ENCODE results near the gene BATF3.

BATF3 gene

DNA sequence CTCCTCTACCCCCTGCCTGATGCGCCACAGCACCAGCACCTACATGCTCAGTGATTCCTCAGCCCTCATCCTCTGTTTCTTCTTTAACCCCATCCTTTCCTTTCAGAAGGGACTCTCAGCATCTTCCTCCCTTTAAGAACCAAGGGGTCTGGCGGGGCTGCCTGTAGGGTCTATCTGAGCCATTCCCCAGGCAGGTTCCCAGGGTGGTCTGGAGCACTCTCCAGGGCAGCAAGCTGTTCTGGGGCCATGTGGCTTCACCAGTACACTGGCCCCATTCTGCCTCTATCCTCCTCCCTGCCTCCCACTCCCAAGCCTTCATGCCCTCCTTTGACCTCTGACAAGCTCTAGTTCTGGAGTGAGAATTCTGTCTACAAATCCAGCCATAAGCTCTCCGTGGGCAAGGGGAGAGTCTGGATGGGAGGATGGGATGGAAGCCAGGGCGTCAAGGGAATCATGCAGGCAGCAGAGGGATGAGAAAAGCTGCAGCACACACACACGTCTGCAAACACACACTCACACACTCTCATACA is 10.4 kb downstream of the BATF3 start:
- no peak for DNase-seq (ENCODE audit: low read depth)
- TF ChIP-seq, protein P1, sequence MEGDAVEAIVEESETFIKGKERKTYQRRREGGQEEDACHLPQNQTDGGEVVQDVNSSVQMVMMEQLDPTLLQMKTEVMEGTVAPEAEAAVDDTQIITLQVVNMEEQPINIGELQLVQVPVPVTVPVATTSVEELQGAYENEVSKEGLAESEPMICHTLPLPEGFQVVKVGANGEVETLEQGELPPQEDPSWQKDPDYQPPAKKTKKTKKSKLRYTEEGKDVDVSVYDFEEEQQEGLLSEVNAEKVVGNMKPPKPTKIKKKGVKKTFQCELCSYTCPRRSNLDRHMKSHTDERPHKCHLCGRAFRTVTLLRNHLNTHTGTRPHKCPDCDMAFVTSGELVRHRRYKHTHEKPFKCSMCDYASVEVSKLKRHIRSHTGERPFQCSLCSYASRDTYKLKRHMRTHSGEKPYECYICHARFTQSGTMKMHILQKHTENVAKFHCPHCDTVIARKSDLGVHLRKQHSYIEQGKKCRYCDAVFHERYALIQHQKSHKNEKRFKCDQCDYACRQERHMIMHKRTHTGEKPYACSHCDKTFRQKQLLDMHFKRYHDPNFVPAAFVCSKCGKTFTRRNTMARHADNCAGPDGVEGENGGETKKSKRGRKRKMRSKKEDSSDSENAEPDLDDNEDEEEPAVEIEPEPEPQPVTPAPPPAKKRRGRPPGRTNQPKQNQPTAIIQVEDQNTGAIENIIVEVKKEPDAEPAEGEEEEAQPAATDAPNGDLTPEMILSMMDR (IDR thresholded peaks at IDR 0.05; ENCODE audit: insufficient read depth, low read depth, low read length, missing control alignments) = no peak
- H3K4me3 ChIP-seq (ENCODE audit: low read depth, low read length) = no peak overlapping the region

GRCh38 chr1:212688341-212689047 is 11.1 kb downstream of the BATF3 start:
- TF ChIP-seq, protein P1 (IDR thresholded peaks at IDR 0.05; ENCODE audit: insufficient read depth, low read depth, low read length, missing control alignments) = no peak
- no peak for DNase-seq (ENCODE audit: low read depth)
- H3K4me3 ChIP-seq (ENCODE audit: low read depth, low read length) = no peak overlapping the region

DNA sequence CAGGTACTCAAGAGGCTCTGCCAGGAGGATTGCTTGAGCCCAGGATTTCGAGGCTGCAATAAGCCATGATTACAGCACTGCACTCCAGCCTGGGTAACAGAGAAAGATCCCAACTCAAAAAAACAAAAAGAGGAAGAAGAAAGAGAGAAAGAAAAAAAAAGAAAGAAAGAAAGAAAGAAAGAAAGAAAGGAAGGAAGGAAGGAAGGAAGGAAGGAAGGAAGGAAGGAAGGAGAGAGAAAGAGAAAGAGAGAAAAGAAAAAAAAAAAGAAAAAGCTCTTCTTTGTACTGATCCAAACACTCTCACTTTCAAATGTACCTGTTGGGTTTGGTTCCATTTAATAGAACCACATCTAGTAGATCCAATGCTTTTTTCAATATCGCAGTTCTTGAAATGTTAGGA is 11.8 kb downstream of the BATF3 start:
- TF ChIP-seq, protein P1 (IDR thresholded peaks at IDR 0.05; ENCODE audit: insufficient read depth, low read depth, low read length, missing control alignments) = no peak
- no peak for DNase-seq (ENCODE audit: low read depth)
- H3K4me3 ChIP-seq (ENCODE audit: low read depth, low read length) = no peak overlapping the region

GRCh38 chr1:212686591-212686990 is 13.0 kb downstream of the BATF3 start:
- TF ChIP-seq, protein P1 (IDR thresholded peaks at IDR 0.05; ENCODE audit: insufficient read depth, low read depth, low read length, missing control alignments) = no peak
- no peak overlapping the region for H3K4me3 ChIP-seq (ENCODE audit: low read depth, low read length)
- no peak for DNase-seq (ENCODE audit: low read depth)

GRCh38 chr1:212686069-212686468 is 13.6 kb downstream of the BATF3 start:
- H3K4me3 ChIP-seq (ENCODE audit: low read depth, low read length) = no peak overlapping the region
- no peak for DNase-seq (ENCODE audit: low read depth)
- TF ChIP-seq, protein P1 (IDR thresholded peaks at IDR 0.05; ENCODE audit: insufficient read depth, low read depth, low read length, missing control alignments) = no peak

GRCh38 chr1:212685429-212685828 is 14.2 kb downstream of the BATF3 start:
- H3K4me3 ChIP-seq (ENCODE audit: low read depth, low read length) = no peak overlapping the region
- TF ChIP-seq, protein P1 (IDR thresholded peaks at IDR 0.05; ENCODE audit: insufficient read depth, low read depth, low read length, missing control alignments) = no peak
- no peak for DNase-seq (ENCODE audit: low read depth)

All from GM12865 (cell line).